GM10266 (cell line): Measurements from ENCODE around the gene APCDD1L.

ENCODE experiments used
- DNase-seq: peaks from one replicate; pipeline ENCODE4 v3.0.0; 2012; ENCODE audit errors: extremely low spot score
- CTCF ChIP-seq: IDR thresholded peaks from 2 replicates; pipeline ENCODE4 v1.5.1; 2012; ENCODE audit warnings: mild to moderate bottlenecking, low read depth; ENCODE audit not compliant: control insufficient read depth, insufficient read depth; ENCODE audit errors: missing control alignments

APCDD1L gene

GRCh38 chr20:58549231-58550209, 34.3 kb upstream of the APCDD1L start:
- TF ChIP-seq CTCF: no peak

GRCh38 chr20:58547623-58548475, 32.6 kb upstream of the APCDD1L start:
- no peak for TF ChIP-seq CTCF
- no peak for DNase-seq

More at GRCh38 chr20:58549231-58550209, 34.3 kb upstream of the APCDD1L start:
- DNase-seq: no peak

- no peak for TF ChIP-seq CTCF
Observed at GRCh38 chr20:58546756-58547622, 31.8 kb upstream of the APCDD1L start.

GRCh38 chr20:58546416-58546711, 31.2 kb upstream of the APCDD1L start:
- DNase-seq: no peak

More at GRCh38 chr20:58546756-58547622, 31.8 kb upstream of the APCDD1L start:
- no peak for DNase-seq

GRCh38 chr20:58545565-58546415, 30.6 kb upstream of the APCDD1L start:
- no peak for DNase-seq
- TF ChIP-seq CTCF: no peak

More at GRCh38 chr20:58546416-58546711, 31.2 kb upstream of the APCDD1L start:
- no peak for TF ChIP-seq CTCF

- DNase-seq: no peak
- no peak for TF ChIP-seq CTCF
Observed at GRCh38 chr20:58544891-58545290, 29.7 kb upstream of the APCDD1L start.
